HCEC 1CT (cell line): Measurements from ENCODE around the gene TOR1A.

Experiments used
- DNase-seq: peaks from one replicate; pipeline ENCODE4 v3.0.0-alpha.2; 2017

The TOR1A gene

GRCh38 chr9:129823935-129824601, at the start of gene TOR1A:
TSS of gene TOR1A (minus strand) at chr9:129824136. CDS start at chr9:129824085, 51 bp downstream.
- DNase-seq, result peak; percentile 96

GRCh38 chr9:129871046-129871445, 47.1 kb upstream of the TOR1A start:
- no peak for DNase-seq

- DNase-seq, result no peak
These were observed 45.9 kb upstream of the TOR1A start for GRCh38 chr9:129869585-129870501.

- DNase-seq, result no peak
These were observed 45.0 kb upstream of the TOR1A start for GRCh38 chr9:129868872-129869486.

- DNase-seq, result no peak
These were observed 44.3 kb upstream of the TOR1A start for GRCh38 chr9:129868023-129868871.

GRCh38 chr9:129867136-129868022, 43.4 kb upstream of the TOR1A start:
- DNase-seq, result no peak

GRCh38 chr9:129866394-129867135, 42.6 kb upstream of the TOR1A start:
- no peak for DNase-seq

GRCh38 chr9:129865668-129866320, 41.9 kb upstream of the TOR1A start:
- no peak for DNase-seq

- no peak for DNase-seq
These were observed 41.2 kb upstream of the TOR1A start for GRCh38 chr9:129864991-129865647.

GRCh38 chr9:129863059-129863690, 39.2 kb upstream of the TOR1A start:
- DNase-seq, result no peak

GRCh38 chr9:129861447-129861827, 37.5 kb upstream of the TOR1A start:
- no peak for DNase-seq

- no peak for DNase-seq
These were observed 36.9 kb upstream of the TOR1A start for GRCh38 chr9:129860653-129861446.

GRCh38 chr9:129858167-129858962, 34.4 kb upstream of the TOR1A start:
- no peak for DNase-seq

GRCh38 chr9:129857207-129857606, 33.3 kb upstream of the TOR1A start:
- DNase-seq, result no peak

GRCh38 chr9:129854588-129855110, 30.7 kb upstream of the TOR1A start:
- DNase-seq, result no peak

- DNase-seq, result no peak
These were observed 29.7 kb upstream of the TOR1A start for GRCh38 chr9:129853614-129854013.

GRCh38 chr9:129852579-129852978, 28.6 kb upstream of the TOR1A start:
- DNase-seq, result no peak
